Activated CD8-positive, alpha-beta memory T cell treated with anti-CD3 and anti-CD28 coated beads for 24 hours (primary cell): Measurements from ENCODE around the gene BTBD9.
"Not testable (repeated sequence)": the region's sequence is repeated elsewhere in the genome, so short reads cannot be mapped to it uniquely, and the experiment has no call there.

Experiments
- DNase-seq: peaks from one replicate; pipeline ENCODE4 v3.0.0-alpha.2; 2020

BTBD9 gene

GRCh38 chr6:38476141-38476540, 163.6 kb downstream of the BTBD9 start:
- no peak for DNase-seq

- DNase-seq = no peak
Measured at GRCh38 chr6:38470548-38470947, 169.2 kb downstream of the BTBD9 start.

GRCh38 chr6:38467566-38467965, 172.2 kb downstream of the BTBD9 start:
- no peak for DNase-seq

GRCh38 chr6:38460186-38460585, 179.5 kb downstream of the BTBD9 start:
- DNase-seq = no peak

GRCh38 chr6:38459291-38459690, 180.4 kb downstream of the BTBD9 start:
- DNase-seq = no peak

GRCh38 chr6:38453861-38454260, 185.9 kb downstream of the BTBD9 start:
- no peak for DNase-seq

- no peak for DNase-seq
Measured at GRCh38 chr6:38452816-38453660, 186.7 kb downstream of the BTBD9 start.

GRCh38 chr6:38450717-38451116, 189.0 kb downstream of the BTBD9 start:
- DNase-seq = no peak

GRCh38 chr6:38445925-38446324, 193.8 kb downstream of the BTBD9 start:
- no peak for DNase-seq

- DNase-seq = no peak
Measured at GRCh38 chr6:38445336-38445735, 194.4 kb downstream of the BTBD9 start.

- no peak for DNase-seq
Measured at GRCh38 chr6:38443352-38444144, 196.2 kb downstream of the BTBD9 start.

- DNase-seq = no peak
Measured at GRCh38 chr6:38438097-38438496, 201.6 kb downstream of the BTBD9 start.

- no peak for DNase-seq
Measured at GRCh38 chr6:38436726-38437465, 202.8 kb downstream of the BTBD9 start.

GRCh38 chr6:38435330-38435729, 204.4 kb downstream of the BTBD9 start:
- no peak for DNase-seq

- DNase-seq = no peak
Measured at GRCh38 chr6:38434051-38434450, 205.7 kb downstream of the BTBD9 start.

- DNase-seq = no peak
Measured at GRCh38 chr6:38432479-38432878, 207.2 kb downstream of the BTBD9 start.

- DNase-seq = no peak
Measured at GRCh38 chr6:38432079-38432478, 207.7 kb downstream of the BTBD9 start.

- DNase-seq = no peak
Measured at GRCh38 chr6:38429546-38429945, 210.2 kb downstream of the BTBD9 start.

- DNase-seq = no peak
Measured at GRCh38 chr6:38427492-38428210, 212.1 kb downstream of the BTBD9 start.

GRCh38 chr6:38425788-38426488, 213.8 kb downstream of the BTBD9 start:
- not testable (repeated sequence) for DNase-seq

- no peak for DNase-seq
Measured at GRCh38 chr6:38423746-38424145, 216.0 kb downstream of the BTBD9 start.

GRCh38 chr6:38420207-38420606, 219.5 kb downstream of the BTBD9 start:
- DNase-seq = no peak
